HG03045 (cell line): ENCODE measurements around the gene ZNRF2.
"Not testable (repeated sequence)": the region's sequence is repeated elsewhere in the genome, so short reads cannot be mapped to it uniquely, and the experiment has no call there.

Source experiments
- ATAC-seq: cut with Tn5 transposase; IDR thresholded peaks from one replicate; pipeline ENCODE4 v1.9.1; 2021; ENCODE audit warnings: mild to moderate bottlenecking, moderate library complexity; ENCODE audit not compliant: unreplicated experiment

The ZNRF2 gene

DNA sequence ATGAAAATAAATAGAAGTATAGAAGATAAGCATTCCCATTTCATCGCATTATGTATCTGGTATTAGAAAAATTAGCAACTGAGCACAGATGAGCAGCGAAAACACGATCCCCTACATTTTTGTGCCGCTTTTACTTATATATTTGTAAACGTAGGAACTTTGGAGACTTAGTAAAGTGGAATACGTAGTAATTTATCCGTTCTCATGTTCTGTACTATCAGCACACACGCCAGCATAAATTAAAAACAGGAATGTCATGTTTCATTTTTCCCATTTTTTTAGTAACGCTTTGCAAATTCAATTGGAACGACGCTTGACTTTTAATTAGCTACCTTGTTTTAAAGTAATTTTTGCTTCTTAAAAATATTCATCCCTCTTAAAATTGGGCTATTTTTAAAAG, 2.4 kb downstream of the ZNRF2 start:
- no peak for ATAC-seq

- ATAC-seq, result not testable (repeated sequence)
Observed at GRCh38 chr7:30287625-30288024, 3.2 kb downstream of the ZNRF2 start.

- not testable (repeated sequence) for ATAC-seq
Observed at GRCh38 chr7:30289634-30290033, 5.2 kb downstream of the ZNRF2 start.

GRCh38 chr7:30290317-30290716, 5.9 kb downstream of the ZNRF2 start:
- not testable (repeated sequence) for ATAC-seq

DNA sequence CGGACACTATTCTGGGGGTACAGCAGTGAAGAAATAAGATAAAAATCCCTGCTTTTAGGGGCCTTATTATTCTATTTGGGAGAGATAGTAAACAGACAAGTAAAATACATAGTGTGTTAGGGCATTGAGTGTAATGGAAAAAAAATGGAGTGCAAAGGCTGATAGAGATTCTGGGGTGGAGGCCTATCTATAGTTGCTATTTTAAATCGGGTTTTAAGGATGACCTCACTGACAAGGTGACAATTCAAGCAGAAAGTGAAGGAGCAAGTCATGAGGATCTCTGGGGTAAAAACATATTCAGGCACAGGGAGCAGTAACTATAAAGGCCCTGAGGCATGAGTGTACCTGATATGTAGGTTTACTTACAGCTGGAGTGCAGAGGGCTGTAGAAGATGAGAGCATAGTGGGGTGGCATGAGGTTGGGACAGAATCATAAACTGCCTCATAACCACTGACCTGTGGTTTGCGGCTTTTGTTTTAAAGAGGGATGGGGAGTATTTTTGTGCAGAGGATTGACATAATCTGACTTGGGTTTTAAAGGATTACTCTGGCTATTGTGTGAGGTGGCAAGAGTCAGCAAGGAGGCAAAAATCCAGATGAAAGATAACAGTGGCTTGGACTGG, 8.1 kb downstream of the ZNRF2 start:
- not testable (repeated sequence) for ATAC-seq

DNA sequence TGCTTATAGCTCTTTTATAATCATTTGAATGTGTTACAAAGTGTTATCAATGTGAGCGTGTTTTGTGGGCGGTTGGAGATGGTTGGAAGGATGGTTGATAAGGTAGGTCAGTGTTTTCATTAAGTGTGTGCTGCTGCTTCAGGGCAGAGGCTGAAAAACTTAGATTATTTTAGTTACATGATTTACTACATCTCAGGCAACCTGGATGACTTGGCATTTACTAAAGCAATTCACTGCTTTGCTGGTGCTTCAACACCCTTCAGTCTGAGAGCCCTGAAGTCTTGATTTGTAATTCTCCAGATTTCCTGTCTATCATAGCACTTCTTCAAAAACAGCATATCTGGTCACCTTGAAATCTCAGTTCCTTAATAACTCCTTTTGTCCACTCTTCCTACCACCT, 11.9 kb downstream of the ZNRF2 start:
- not testable (repeated sequence) for ATAC-seq

GRCh38 chr7:30297499-30297898, 13.1 kb downstream of the ZNRF2 start:
- not testable (repeated sequence) for ATAC-seq

- not testable (repeated sequence) for ATAC-seq
Observed at GRCh38 chr7:30298409-30298808, 14.0 kb downstream of the ZNRF2 start.

- no peak for ATAC-seq
Observed at GRCh38 chr7:30301751-30302150, 17.4 kb downstream of the ZNRF2 start.

GRCh38 chr7:30302656-30303311, 18.4 kb downstream of the ZNRF2 start:
- ATAC-seq, result peak; percentile 12

DNA sequence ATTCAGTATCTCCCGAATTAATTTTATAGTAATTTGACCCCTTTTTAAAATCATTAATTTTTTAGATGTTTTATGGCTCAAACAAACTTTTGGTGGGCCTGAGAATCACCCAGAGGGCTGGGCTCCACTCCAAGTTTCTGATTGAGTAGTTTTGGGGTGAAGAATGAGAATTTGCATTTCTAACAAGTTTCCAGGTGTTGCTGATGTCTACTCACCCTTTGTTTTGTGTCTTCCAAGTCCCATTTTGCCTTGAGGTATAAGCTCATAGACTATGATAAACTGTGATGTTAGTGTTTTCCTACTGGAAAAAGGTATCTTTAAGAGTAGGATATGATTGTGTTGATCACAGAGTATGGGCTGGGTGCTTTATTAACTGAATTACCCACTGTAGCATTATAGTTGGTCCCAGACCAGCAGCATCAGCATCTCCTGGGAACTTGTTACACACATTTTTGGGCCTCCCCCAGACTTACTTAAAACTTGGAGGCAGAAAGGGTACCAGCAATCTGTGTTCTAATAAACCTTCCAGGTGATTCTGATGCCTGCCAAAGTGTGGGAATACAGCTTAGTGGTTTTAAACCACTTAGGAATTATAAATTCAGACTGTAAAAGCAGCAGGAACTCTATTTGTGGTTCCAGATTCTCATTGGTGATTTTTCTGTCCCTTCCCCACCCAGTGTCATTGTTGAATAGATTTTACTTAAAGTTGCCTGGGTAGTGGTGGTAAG, 19.1 kb downstream of the ZNRF2 start:
- peak; percentile 71 for ATAC-seq

GRCh38 chr7:30304177-30304884, 19.9 kb downstream of the ZNRF2 start:
- no peak for ATAC-seq

DNA sequence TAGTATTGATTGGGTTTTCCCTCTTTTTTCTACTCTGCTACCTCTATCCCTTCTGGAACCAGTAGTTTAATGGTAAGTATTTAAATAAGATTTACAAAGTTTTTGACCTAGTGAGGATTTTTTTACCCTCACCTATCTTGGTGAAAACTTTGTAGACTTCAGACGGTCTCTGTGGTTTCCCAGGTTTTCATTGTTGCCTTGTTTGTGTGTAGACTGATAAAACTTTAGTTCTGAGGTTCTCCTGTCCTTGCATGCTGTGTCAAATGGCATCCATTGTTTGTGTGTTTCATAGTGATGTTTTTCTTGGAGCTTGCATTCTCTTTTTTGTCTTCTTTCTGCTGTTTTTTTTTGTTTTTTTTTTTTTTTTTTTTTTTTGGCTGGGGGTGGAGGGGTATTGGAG, 22.6 kb downstream of the ZNRF2 start:
- no peak for ATAC-seq

DNA sequence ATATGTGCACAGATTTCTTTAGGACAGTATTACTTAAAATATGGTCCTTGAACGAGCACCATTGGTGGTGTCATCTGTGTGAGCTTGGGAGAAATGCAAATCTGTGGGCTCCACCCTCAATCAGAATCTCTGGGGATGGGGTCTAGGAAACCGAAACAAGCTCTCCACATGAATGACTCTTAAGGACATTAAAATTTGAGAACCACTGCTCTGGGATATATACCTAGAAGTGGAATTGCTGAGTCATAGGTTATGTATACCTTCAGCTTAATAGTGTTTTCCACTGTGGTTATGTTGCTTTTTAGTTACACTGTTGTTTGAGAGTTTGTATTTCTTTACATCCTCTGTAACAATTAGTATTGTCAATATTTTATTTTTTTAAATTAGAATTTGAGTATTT, 24.0 kb downstream of the ZNRF2 start:
- no peak for ATAC-seq

GRCh38 chr7:30309302-30309701, 24.9 kb downstream of the ZNRF2 start:
- ATAC-seq, result no peak

DNA sequence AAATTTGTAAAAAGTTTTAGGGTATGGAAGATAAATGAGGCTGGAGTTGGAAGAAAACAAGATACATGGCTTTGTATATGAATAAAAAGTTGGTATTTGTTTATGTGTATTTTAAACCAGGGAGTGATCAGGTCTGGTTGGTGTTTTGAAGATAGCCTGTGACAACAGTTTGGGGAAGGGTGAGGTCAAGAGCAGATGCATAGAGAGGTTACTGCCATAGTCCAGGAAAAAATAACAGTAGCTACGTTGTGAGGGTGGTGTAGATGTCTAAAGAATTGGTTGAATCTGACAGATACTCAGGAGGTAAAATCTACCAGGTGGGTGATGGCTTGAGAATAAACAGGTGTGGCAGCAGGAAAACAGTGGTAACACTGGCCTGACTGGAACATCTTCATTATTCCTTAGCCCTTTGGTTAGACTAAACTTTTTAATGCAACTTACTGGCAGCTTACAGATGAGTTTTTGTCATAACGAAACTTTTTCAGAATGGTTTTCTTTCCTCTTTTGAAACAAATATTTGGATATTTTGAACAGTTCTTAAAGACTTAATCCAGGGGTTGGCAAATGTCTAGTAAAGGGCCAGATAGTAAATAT, 25.5 kb downstream of the ZNRF2 start:
- no peak for ATAC-seq

DNA sequence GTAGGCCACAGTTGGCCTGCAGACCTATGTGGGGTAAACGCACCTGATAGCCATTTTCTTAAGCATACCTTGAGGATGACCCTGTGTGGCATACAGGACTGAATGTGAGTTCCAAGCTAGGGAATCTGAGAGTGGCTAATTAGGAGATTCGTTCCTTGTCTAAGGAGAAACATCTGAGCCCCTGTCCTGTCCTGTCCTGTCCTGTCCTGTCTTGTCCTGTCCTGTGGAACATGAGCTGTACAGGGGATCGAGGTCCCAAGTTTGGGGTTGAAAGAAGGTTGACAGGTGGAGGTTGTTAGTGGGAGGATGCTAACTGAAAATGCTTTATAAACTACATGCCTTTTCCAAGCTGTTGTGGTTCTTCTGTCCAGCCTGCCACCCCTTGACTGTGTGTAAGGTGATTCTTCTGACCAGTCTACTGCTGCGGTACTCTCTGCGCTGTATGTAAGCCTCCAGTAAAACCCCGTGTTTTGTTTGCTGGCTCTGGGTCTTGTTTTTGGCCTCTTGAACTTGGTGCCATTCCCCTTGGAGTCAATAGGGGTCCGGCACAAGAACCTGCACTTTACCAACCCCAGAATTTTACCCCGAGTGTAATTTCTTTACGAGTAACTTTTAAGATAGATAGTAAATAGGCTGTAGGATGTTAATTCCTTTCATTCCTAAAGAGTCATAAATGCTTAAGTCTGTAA, 26.4 kb downstream of the ZNRF2 start:
- ATAC-seq, result no peak

- ATAC-seq, result no peak
Observed at GRCh38 chr7:30312178-30312577, 27.8 kb downstream of the ZNRF2 start.

DNA sequence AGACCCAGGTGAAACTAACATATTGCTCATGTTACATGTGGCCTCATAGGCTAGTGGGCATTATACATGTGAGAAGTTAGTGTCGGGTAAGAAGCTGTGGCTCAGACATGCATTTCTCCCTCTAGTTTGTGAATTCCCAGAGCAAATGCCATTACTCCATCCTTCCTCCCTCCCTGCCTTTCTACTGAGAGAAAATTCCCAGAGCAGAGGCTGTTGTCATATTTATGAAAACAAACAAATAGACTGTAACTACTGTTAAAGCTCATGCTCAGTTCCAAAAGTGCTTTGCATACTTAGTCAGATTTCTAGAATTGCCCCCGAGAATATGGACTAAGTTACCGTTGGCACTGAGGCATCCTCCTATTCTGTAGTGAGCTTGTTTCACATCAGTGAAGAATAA, 29.0 kb downstream of the ZNRF2 start:
- no peak for ATAC-seq

GRCh38 chr7:30313793-30314192, 29.4 kb downstream of the ZNRF2 start:
- ATAC-seq, result no peak
